Uterus (tissue), 2 donors: ENCODE results near the gene PGLYRP3.
"Not testable (repeated sequence)": the region's sequence is repeated elsewhere in the genome, so short reads cannot be mapped to it uniquely, and the experiment has no call there.

Source experiments
- POLR2A ChIP-seq, 2 donors: fragments of 450-650 bp; IDR thresholded peaks; one replicate each; pipeline ENCODE4 v1.6.1; 2016; ENCODE audit warnings: antibody characterized with exemption in 2 of 2, mild to moderate bottlenecking in 1 of 2, moderate library complexity in 1 of 2
- TF ChIP-seq, protein P1 (sequence below), 4 experiments: fragments of 200-600 bp in 2 of 4; fragments of 450-650 bp in 2 of 4; sonication (generic) in 2 of 4; IDR thresholded peaks; one replicate each; pipeline ENCODE4 v1.5.1; 2016 to 2019; ENCODE audit warnings: antibody characterized with exemption in 4 of 4, mild to moderate bottlenecking in 2 of 4, moderate library complexity in 1 of 4

DNA sequence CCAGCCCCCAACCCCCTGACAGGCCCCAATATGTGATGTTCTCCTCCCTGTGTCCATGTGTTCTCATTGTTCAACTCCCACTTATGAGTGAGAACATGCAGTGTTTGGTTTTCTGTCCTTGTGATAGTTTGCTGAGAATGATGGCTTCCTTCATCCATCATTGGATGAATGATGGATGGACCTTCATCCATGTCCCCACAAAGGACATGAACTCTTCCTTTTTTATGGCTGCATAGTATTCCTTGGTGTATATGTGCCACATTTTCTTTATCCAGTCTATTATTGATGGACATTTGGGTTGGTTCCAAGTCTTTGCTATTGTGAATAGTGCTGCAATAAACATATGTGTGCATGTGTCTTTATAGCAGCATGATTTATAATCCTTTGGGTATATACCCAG is 1.6 kb upstream of the PGLYRP3 start:
- TF ChIP-seq, protein P1, sequence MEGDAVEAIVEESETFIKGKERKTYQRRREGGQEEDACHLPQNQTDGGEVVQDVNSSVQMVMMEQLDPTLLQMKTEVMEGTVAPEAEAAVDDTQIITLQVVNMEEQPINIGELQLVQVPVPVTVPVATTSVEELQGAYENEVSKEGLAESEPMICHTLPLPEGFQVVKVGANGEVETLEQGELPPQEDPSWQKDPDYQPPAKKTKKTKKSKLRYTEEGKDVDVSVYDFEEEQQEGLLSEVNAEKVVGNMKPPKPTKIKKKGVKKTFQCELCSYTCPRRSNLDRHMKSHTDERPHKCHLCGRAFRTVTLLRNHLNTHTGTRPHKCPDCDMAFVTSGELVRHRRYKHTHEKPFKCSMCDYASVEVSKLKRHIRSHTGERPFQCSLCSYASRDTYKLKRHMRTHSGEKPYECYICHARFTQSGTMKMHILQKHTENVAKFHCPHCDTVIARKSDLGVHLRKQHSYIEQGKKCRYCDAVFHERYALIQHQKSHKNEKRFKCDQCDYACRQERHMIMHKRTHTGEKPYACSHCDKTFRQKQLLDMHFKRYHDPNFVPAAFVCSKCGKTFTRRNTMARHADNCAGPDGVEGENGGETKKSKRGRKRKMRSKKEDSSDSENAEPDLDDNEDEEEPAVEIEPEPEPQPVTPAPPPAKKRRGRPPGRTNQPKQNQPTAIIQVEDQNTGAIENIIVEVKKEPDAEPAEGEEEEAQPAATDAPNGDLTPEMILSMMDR (IDR thresholded peaks at IDR 0.05), result not testable (repeated sequence)
- TF ChIP-seq POLR2A (IDR thresholded peaks at IDR 0.05), result not testable (repeated sequence)
